ENCODE measurements around the gene CORO6.
A peak's percentile ranks its signal among the peaks of the same experiment; 100 is the strongest.
"Not testable (repeated sequence)": the region's sequence is repeated elsewhere in the genome, so short reads cannot be mapped to it uniquely, and the experiment has no call there.

Gene CORO6

GRCh38 chr17:29622337-29623282, at the start of gene CORO6:
CORO6 (minus strand) TSS chr17:29622912; CDS start chr17:29621421, 1,491 bp downstream.
- peak; percentile 63 for DNase-seq

GRCh38 chr17:29671661-29672060, 48.9 kb upstream of the CORO6 start:
- no peak for DNase-seq

- DNase-seq, result no peak
These were observed 46.6 kb upstream of the CORO6 start for GRCh38 chr17:29669266-29669665.

GRCh38 chr17:29667969-29668368, 45.3 kb upstream of the CORO6 start:
- no peak for DNase-seq

GRCh38 chr17:29665481-29665810, 42.7 kb upstream of the CORO6 start:
- no peak for DNase-seq

- no peak for DNase-seq
These were observed 42.2 kb upstream of the CORO6 start for GRCh38 chr17:29664743-29665480.

- no peak for DNase-seq
These were observed 40.4 kb upstream of the CORO6 start for GRCh38 chr17:29663155-29663554.

- no peak for DNase-seq
These were observed 38.5 kb upstream of the CORO6 start for GRCh38 chr17:29661213-29661612.

- no peak for DNase-seq
These were observed 36.4 kb upstream of the CORO6 start for GRCh38 chr17:29659155-29659554.

- DNase-seq, result no peak
These were observed 32.6 kb upstream of the CORO6 start for GRCh38 chr17:29655323-29655722.

- DNase-seq, result no peak
These were observed 31.4 kb upstream of the CORO6 start for GRCh38 chr17:29653995-29654714.

GRCh38 chr17:29652976-29653375, 30.3 kb upstream of the CORO6 start:
- DNase-seq, result no peak

- DNase-seq, result not testable (repeated sequence)
These were observed 29.2 kb upstream of the CORO6 start for GRCh38 chr17:29651913-29652312.

GRCh38 chr17:29650396-29650795, 27.7 kb upstream of the CORO6 start:
- DNase-seq, result no peak

GRCh38 chr17:29649359-29649758, 26.6 kb upstream of the CORO6 start:
- no peak for DNase-seq

GRCh38 chr17:29648005-29648404, 25.3 kb upstream of the CORO6 start:
- DNase-seq, result no peak

GRCh38 chr17:29645515-29646051, 22.9 kb upstream of the CORO6 start:
- no peak for DNase-seq

- DNase-seq, result no peak
These were observed 21.1 kb upstream of the CORO6 start for GRCh38 chr17:29643817-29644160.

- no peak for DNase-seq
These were observed 19.5 kb upstream of the CORO6 start for GRCh38 chr17:29642171-29642611.

GRCh38 chr17:29640981-29641642, 18.4 kb upstream of the CORO6 start:
- DNase-seq, result no peak

GRCh38 chr17:29640413-29640812, 17.7 kb upstream of the CORO6 start:
- no peak for DNase-seq

- no peak for DNase-seq
These were observed 11.2 kb upstream of the CORO6 start for GRCh38 chr17:29633886-29634285.

All from CD4-positive, alpha-beta T cell treated with Interferon gamma for 1 hour (primary cell).